ENCODE measurements around the gene DUS4L.

The DUS4L gene

GRCh38 chr7:107580716-107581383 lies 17.1 kb downstream of the DUS4L start:
- no peak for DNase-seq (ENCODE audit: low spot score)

- no peak for DNase-seq (ENCODE audit: low spot score)
Measured at GRCh38 chr7:107581387-107582013, 17.7 kb downstream of the DUS4L start.

- no peak for DNase-seq (ENCODE audit: low spot score)
Measured at GRCh38 chr7:107582875-107583274, 19.1 kb downstream of the DUS4L start.

GRCh38 chr7:107584716-107585115 lies 20.9 kb downstream of the DUS4L start:
- no peak for DNase-seq (ENCODE audit: low spot score)

- no peak for DNase-seq (ENCODE audit: low spot score)
Measured at GRCh38 chr7:107588529-107589130, 24.9 kb downstream of the DUS4L start.

GRCh38 chr7:107591421-107591820 lies 27.6 kb downstream of the DUS4L start:
- DNase-seq (ENCODE audit: low spot score) = no peak

- no peak for DNase-seq (ENCODE audit: low spot score)
Measured at GRCh38 chr7:107592361-107593024, 28.7 kb downstream of the DUS4L start.

- DNase-seq (ENCODE audit: low spot score) = no peak
Measured at GRCh38 chr7:107593025-107593410, 29.2 kb downstream of the DUS4L start.

- no peak for DNase-seq (ENCODE audit: low spot score)
Measured at GRCh38 chr7:107594961-107595737, 31.4 kb downstream of the DUS4L start.

- no peak for DNase-seq (ENCODE audit: low spot score)
Measured at GRCh38 chr7:107596881-107597581, 33.3 kb downstream of the DUS4L start.

- DNase-seq (ENCODE audit: low spot score) = no peak
Measured at GRCh38 chr7:107597582-107597916, 33.8 kb downstream of the DUS4L start.

- DNase-seq (ENCODE audit: low spot score) = no peak
Measured at GRCh38 chr7:107597953-107598352, 34.2 kb downstream of the DUS4L start.

- DNase-seq (ENCODE audit: low spot score) = no peak
Measured at GRCh38 chr7:107599262-107599661, 35.5 kb downstream of the DUS4L start.

- DNase-seq (ENCODE audit: low spot score) = no peak
Measured at GRCh38 chr7:107600816-107601215, 37.0 kb downstream of the DUS4L start.

- no peak for DNase-seq (ENCODE audit: low spot score)
Measured at GRCh38 chr7:107605218-107605815, 41.5 kb downstream of the DUS4L start.

- no peak for DNase-seq (ENCODE audit: low spot score)
Measured at GRCh38 chr7:107606303-107606702, 42.5 kb downstream of the DUS4L start.

GRCh38 chr7:107609811-107610261 lies 46.1 kb downstream of the DUS4L start:
- DNase-seq (ENCODE audit: low spot score) = no peak

- DNase-seq (ENCODE audit: low spot score) = no peak
Measured at GRCh38 chr7:107610323-107610722, 46.6 kb downstream of the DUS4L start.

GRCh38 chr7:107613439-107613838 lies 49.7 kb downstream of the DUS4L start:
- no peak for DNase-seq (ENCODE audit: low spot score)

GRCh38 chr7:107613948-107614347 lies 50.2 kb downstream of the DUS4L start:
- DNase-seq (ENCODE audit: low spot score) = no peak

- no peak for DNase-seq (ENCODE audit: low spot score)
Measured at GRCh38 chr7:107614425-107614824, 50.7 kb downstream of the DUS4L start.

All from Ammon's horn (tissue), 1 donor.